Suprapubic skin (tissue), 4 donors: ENCODE measurements around the gene ATP9B. TPM values are rescaled to one million over a fixed set of nuclear protein-coding genes. Genes with fewer than 3 reads are reported as not detected.

Experiments used
- DNase-seq, 2 donors: peaks; one replicate each; pipeline ENCODE4 v3.0.0-alpha.2; 2019; ENCODE audit warnings: low spot score in 2 of 2
- H3K27ac ChIP-seq: fragments of 200-600 bp; sonication (generic); one replicate; pipeline ENCODE4 v1.5.1; 2019
- H3K27me3 ChIP-seq: fragments of 200-600 bp; sonication (generic); one replicate; pipeline ENCODE4 v1.5.1; 2019
- H3K36me3 ChIP-seq: fragments of 200-600 bp; sonication (generic); one replicate; pipeline ENCODE4 v1.5.1; 2019
- H3K4me1 ChIP-seq: fragments of 200-600 bp; sonication (generic); one replicate; pipeline ENCODE4 v1.5.1; 2019
- H3K4me3 ChIP-seq: fragments of 200-600 bp; sonication (generic); one replicate; pipeline ENCODE4 v1.5.1; 2019; ENCODE audit warnings: mild to moderate bottlenecking
- H3K9me3 ChIP-seq: fragments of 200-600 bp; sonication (generic); one replicate; pipeline ENCODE4 v1.5.1; 2019
- CTCF ChIP-seq, 2 donors: fragments of 200-600 bp in 1 of 2; fragments of 450-650 bp in 1 of 2; sonication (generic) in 1 of 2; IDR thresholded peaks; one replicate each; pipeline ENCODE4 v1.5.1; 2016 to 2019; ENCODE audit warnings: antibody characterized with exemption in 2 of 2, mild to moderate bottlenecking in 1 of 2, moderate library complexity in 1 of 2
- EP300 ChIP-seq: sonication (generic); formaldehyde crosslinking; IDR thresholded peaks from one replicate; pipeline ENCODE4 v1.6.1; 2017; ENCODE audit warnings: antibody characterized with exemption
- POLR2A ChIP-seq, 2 donors: fragments of 450-650 bp; IDR thresholded peaks; one replicate each; pipeline ENCODE4 v1.6.1; 2017; ENCODE audit warnings: antibody characterized with exemption in 2 of 2, mild to moderate bottlenecking in 2 of 2, moderate library complexity in 2 of 2
- POLR2AphosphoS5 ChIP-seq, 3 donors: sonication (generic); formaldehyde crosslinking; IDR thresholded peaks; one replicate each; pipeline ENCODE4 v1.6.1; 2017; ENCODE audit warnings: antibody characterized with exemption in 3 of 3
- WGBS: methylation state at CpG from one replicate; pipeline ENCODE4 v1.1.5; 2018; 5-methylcytosine and 5-hydroxymethylcytosine counted together
- total RNA-seq, 4 donors: library from RNA; depleted of rRNA; stranded (reverse); fragments of >200 nt; gene quantifications; one replicate each; pipeline ENCODE4 v1.1.0, GENCODE V29; 2016

The ATP9B gene
- total RNA-seq, 4 donors from 2014 or later = 30.2 to 109 (median 37.4) TPM

- H3K4me1 ChIP-seq = no peaks in the 10 kb centered on the region
- peaks cover 27% of the 10 kb centered on the region for H3K36me3 ChIP-seq
- no peak overlapping the region for H3K4me3 ChIP-seq
- H3K27ac ChIP-seq = no peak overlapping the region
- no peak for TF ChIP-seq EP300
- TF ChIP-seq POLR2A (IDR thresholded peaks at IDR 0.05) = no peak
- TF ChIP-seq CTCF (IDR thresholded peaks at IDR 0.05) = no peak
- TF ChIP-seq POLR2AphosphoS5 (IDR thresholded peaks at IDR 0.05) = no peak
- no peaks in the 10 kb centered on the region for H3K27me3 ChIP-seq
- WGBS = 92% methylated on average over 5 of the region's 5 CpGs
- no peak for DNase-seq
- H3K9me3 ChIP-seq = no peaks in the 10 kb centered on the region
These were observed 139.7 kb downstream of the ATP9B start for GRCh38 chr18:79208906-79209305.

GRCh38 chr18:79210002-79210910, 141.1 kb downstream of the ATP9B start:
- Histone ChIP-seq H3K4me3 (no peak overlapping the region), H3K4me1 (no peaks in the 10 kb centered on the region), H3K27me3 (no peaks in the 10 kb centered on the region), H3K9me3 (no peaks in the 10 kb centered on the region), H3K27ac (no peak overlapping the region), H3K36me3 (peaks cover 27% of the 10 kb centered on the region)
- 96% methylated on average over 16 of the region's 16 CpGs for WGBS
- TF ChIP-seq POLR2A (IDR thresholded peaks at IDR 0.05) (no peak), POLR2AphosphoS5 (IDR thresholded peaks at IDR 0.05) (no peak), EP300 (no peak), CTCF (IDR thresholded peaks at IDR 0.05) (no peak)
- DNase-seq = no peak

- no peaks in the 10 kb centered on the region for H3K27me3 ChIP-seq
- no peaks in the 10 kb centered on the region for H3K4me1 ChIP-seq
- no peak overlapping the region for H3K4me3 ChIP-seq
- no peak overlapping the region for H3K27ac ChIP-seq
- H3K36me3 ChIP-seq = peaks cover 24% of the 10 kb centered on the region
- WGBS = 91% methylated on average over 5 of the region's 5 CpGs
- TF ChIP-seq EP300 (no peak), POLR2AphosphoS5 (IDR thresholded peaks at IDR 0.05) (no peak), POLR2A (IDR thresholded peaks at IDR 0.05) (no peak), CTCF (IDR thresholded peaks at IDR 0.05) (no peak)
- no peaks in the 10 kb centered on the region for H3K9me3 ChIP-seq
- DNase-seq = no peak
These were observed 142.7 kb downstream of the ATP9B start for GRCh38 chr18:79211844-79212243.

- H3K9me3 ChIP-seq = no peaks in the 10 kb centered on the region
- DNase-seq = no peak
- TF ChIP-seq POLR2A (IDR thresholded peaks at IDR 0.05) (no peak), CTCF (IDR thresholded peaks at IDR 0.05) (no peak), EP300 (no peak), POLR2AphosphoS5 (IDR thresholded peaks at IDR 0.05) (no peak)
- H3K27me3 ChIP-seq = no peaks in the 10 kb centered on the region
- 93% methylated on average over 3 of the region's 3 CpGs for WGBS
- no peak overlapping the region for H3K27ac ChIP-seq
- H3K4me3 ChIP-seq = no peak overlapping the region
- H3K4me1 ChIP-seq = no peaks in the 10 kb centered on the region
- peaks cover 9% of the 10 kb centered on the region for H3K36me3 ChIP-seq
These were observed 144.9 kb downstream of the ATP9B start for GRCh38 chr18:79214056-79214455.

GRCh38 chr18:79216176-79216575, 147.0 kb downstream of the ATP9B start:
- no peak for DNase-seq
- H3K27ac ChIP-seq = no peak overlapping the region

More at GRCh38 chr18:79216176-79216575, 147.0 kb downstream of the ATP9B start:
- no peaks in the 10 kb centered on the region for H3K27me3 ChIP-seq
- no peaks in the 10 kb centered on the region for H3K9me3 ChIP-seq
- H3K4me3 ChIP-seq = no peak overlapping the region
- TF ChIP-seq EP300 (no peak), CTCF (IDR thresholded peaks at IDR 0.05) (no peak), POLR2A (IDR thresholded peaks at IDR 0.05) (no peak), POLR2AphosphoS5 (IDR thresholded peaks at IDR 0.05) (no peak)
- peaks cover 5% of the 10 kb centered on the region for H3K36me3 ChIP-seq
- 95% methylated on average over 6 of the region's 6 CpGs for WGBS
- no peaks in the 10 kb centered on the region for H3K4me1 ChIP-seq
